H1 (cell line): Measurements from ENCODE around the gene TMEM176B. TPM values are rescaled to one million over a fixed set of nuclear protein-coding genes. Genes with fewer than 3 reads are reported as not detected.

Experiments
- ATF2 ChIP-seq: IDR thresholded peaks from 2 replicates; pipeline ENCODE4 v1.6.1; 2012; ENCODE audit warnings: low read length, inconsistent platforms
- BCL11A ChIP-seq, 2 experiments: IDR thresholded peaks; one replicate each; pipeline ENCODE4 v1.6.1; 2011; ENCODE audit warnings: low read depth in 2 of 2, low read length in 2 of 2, mild to moderate bottlenecking in 2 of 2
- CTBP2 ChIP-seq: IDR thresholded peaks from 2 replicates; pipeline ENCODE4 v1.7.0; 2011; ENCODE audit warnings: borderline replicate concordance, mild to moderate bottlenecking, moderate library complexity, mixed read lengths, low read length; ENCODE audit not compliant: insufficient read depth, insufficient read length
- GTF2F1 ChIP-seq: IDR thresholded peaks from 2 replicates; pipeline ENCODE4 v1.6.1; 2012; ENCODE audit warnings: low read depth, low read length, improper control_type of control experiment, borderline replicate concordance
- JUN ChIP-seq: IDR thresholded peaks from 2 replicates; pipeline ENCODE4 v1.6.1; 2011; ENCODE audit warnings: low read depth, mild to moderate bottlenecking, improper control_type of control experiment, low read length
- SP2 ChIP-seq: IDR thresholded peaks from 2 replicates; pipeline ENCODE4 v1.6.1; 2012; ENCODE audit warnings: mild to moderate bottlenecking, low read length, inconsistent platforms
- polyA plus RNA-seq, 7 experiments: library from polyadenylated mRNA; depleted of rRNA in 3 of 7; stranded (reverse) in 5 of 7; unstranded in 2 of 7; fragments of >200 nt in 5 of 7; fragments of 200-250 nt in 2 of 7; gene quantifications; 1 replicate in 5 of 7; 2 replicates in 1 of 7; 4 replicates in 1 of 7; pipeline versions ENCODE4 v1.2.1 to v1.2.3, GENCODE V29; 2011 to 2013; ENCODE audit warnings: missing spikeins in 2 of 7, mixed read lengths in 2 of 7
- total RNA-seq: library from RNA; stranded (reverse); fragmentation: NEBNext Ultra II Directional; extraction: Animal tissue kit (Norgen Biotek cat#: 25700); gene quantifications from 2 replicates; pipeline ENCODE4 v1.2.1, GENCODE V29; 2021

The TMEM176B gene
- total and polyA plus RNA-seq, 2 of the 8 experiments (the other 6 are each of a cell fraction or from before 2014, with no cell fraction given): 1.2 to 2.1 TPM

DNA sequence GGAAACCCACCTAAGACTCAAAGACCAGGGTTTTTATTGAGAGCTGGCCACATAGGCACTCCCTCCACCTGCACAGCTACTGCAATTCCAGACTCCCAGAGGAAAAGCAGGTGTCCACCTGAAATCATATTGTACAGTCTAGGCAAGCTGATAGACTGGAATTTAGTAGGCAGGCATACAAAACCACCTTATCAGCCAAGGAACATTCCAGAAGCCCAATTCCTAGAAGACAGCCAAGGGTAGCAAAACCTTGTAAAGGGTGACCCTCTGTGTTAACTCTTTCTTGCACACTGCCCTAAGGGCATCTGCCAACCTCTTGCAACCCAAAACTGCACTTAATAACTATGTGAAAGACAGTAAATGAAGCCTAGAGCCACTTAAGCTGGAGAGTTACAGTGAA, 5.7 kb upstream of the TMEM176B start (continued):
- TF ChIP-seq ATF2 (no peak), BCL11A (IDR thresholded peaks at IDR 0.05; ENCODE audit: low read depth in 2 of 2, low read length in 2 of 2) (no peak), CTBP2 (no peak), GTF2F1 (no peak), JUN (no peak), SP2 (no peak)
